ENCODE data around the gene ZNF516. TPM values are rescaled to one million over a fixed set of nuclear protein-coding genes. Genes with fewer than 3 reads are reported as not detected.

ZNF516 gene
- total and polyA plus RNA-seq, 2 experiments from 2014 or later: 17.8 to 29.4 TPM

GRCh38 chr18:76437011-76437410 is 58.0 kb downstream of the ZNF516 start:
- no peaks in the 10 kb centered on the region for H3K9me3 ChIP-seq (ENCODE audit: low read depth)
- no peak for DNase-seq
- H3K4me1 ChIP-seq (ENCODE audit: insufficient read depth): no peaks in the 10 kb centered on the region
- no peaks in the 10 kb centered on the region for H3K9me2 ChIP-seq (ENCODE audit: insufficient read depth)
- no peak overlapping the region for H3K9ac ChIP-seq
- no peaks in the 10 kb centered on the region for H3F3A ChIP-seq (ENCODE audit: insufficient read depth)
- H4K20me1 ChIP-seq (ENCODE audit: insufficient read depth): peaks cover 6% of the 10 kb centered on the region; the same call in 1 of the 2 replicates
- no peak overlapping the region for H2AFZ ChIP-seq
- no peak overlapping the region for H3K27ac ChIP-seq
- H3K4me2 ChIP-seq (ENCODE audit: unreplicated experiment): no peak overlapping the region
- TF ChIP-seq EZH2 (IDR thresholded peaks at IDR 0.05; ENCODE audit: insufficient read depth, poor library complexity, severe bottlenecking) (no peak), EZH2phosphoT487 (IDR thresholded peaks at IDR 0.05; ENCODE audit: insufficient read depth, low read depth) (no peak)
- peaks cover 9% of the 10 kb centered on the region; the same call in 1 of the 2 replicates for H3K36me3 ChIP-seq (ENCODE audit: low read depth)
- peaks cover 92% of the 10 kb centered on the region for H3K79me2 ChIP-seq (ENCODE audit: insufficient read depth)
- no peaks in the 10 kb centered on the region for H3K27me3 ChIP-seq (replicated peaks; ENCODE audit: insufficient read depth)
- WGBS, 2 experiments (ENCODE audit: low coverage in 1 of 2, low lambda C conversion rate in 2 of 2, missing lambda C conversion rate in 2 of 2): 95% methylated on average over 10 to 11 of the region's 11 CpGs
- no peak overlapping the region for H3K4me3 ChIP-seq
- in situ Hi-C loops (cut with MboI): no loop called here

GRCh38 chr18:76436342-76436741 is 58.7 kb downstream of the ZNF516 start:
- H3K27me3 ChIP-seq (replicated peaks; ENCODE audit: insufficient read depth): no peaks in the 10 kb centered on the region
- 83% methylated on average over 16 of the region's 16 CpGs for WGBS, 2 experiments (ENCODE audit: low coverage in 1 of 2, low lambda C conversion rate in 2 of 2, missing lambda C conversion rate in 2 of 2)
- H3K4me1 ChIP-seq (ENCODE audit: insufficient read depth): 0 out of 2 replicates have a peak, but pooled peaks cover under 1% of the 10 kb centered on the region
- TF ChIP-seq EZH2phosphoT487 (IDR thresholded peaks at IDR 0.05; ENCODE audit: insufficient read depth, low read depth): no peak
- TF ChIP-seq EZH2 (IDR thresholded peaks at IDR 0.05; ENCODE audit: insufficient read depth, poor library complexity, severe bottlenecking): no peak
- H2AFZ ChIP-seq: no peak overlapping the region
- in situ Hi-C loops (cut with MboI): no loop called here
- no peak for DNase-seq
- no peaks in the 10 kb centered on the region for H3K9me3 ChIP-seq (ENCODE audit: low read depth)
- peaks cover 9% of the 10 kb centered on the region; the same call in 1 of the 2 replicates for H3K36me3 ChIP-seq (ENCODE audit: low read depth)
- no peaks in the 10 kb centered on the region for H3F3A ChIP-seq (ENCODE audit: insufficient read depth)
- H3K9ac ChIP-seq: no peak overlapping the region
- H3K4me2 ChIP-seq (ENCODE audit: unreplicated experiment): no peak overlapping the region
- peaks cover 99% of the 10 kb centered on the region for H3K79me2 ChIP-seq (ENCODE audit: insufficient read depth)
- H3K4me3 ChIP-seq: no peak overlapping the region
- H4K20me1 ChIP-seq (ENCODE audit: insufficient read depth): peaks cover 6% of the 10 kb centered on the region; the same call in 1 of the 2 replicates
- no peak overlapping the region for H3K27ac ChIP-seq
- no peaks in the 10 kb centered on the region for H3K9me2 ChIP-seq (ENCODE audit: insufficient read depth)

GRCh38 chr18:76435316-76435989 is 59.6 kb downstream of the ZNF516 start:
- Histone ChIP-seq H3K9ac (no peak overlapping the region), H4K20me1 (ENCODE audit: insufficient read depth) (peaks cover 6% of the 10 kb centered on the region; the same call in 1 of the 2 replicates), H3F3A (ENCODE audit: insufficient read depth) (peaks cover 6% of the 10 kb centered on the region), H3K9me3 (ENCODE audit: low read depth) (no peaks in the 10 kb centered on the region), H3K4me3 (no peak overlapping the region), H2AFZ (no peak overlapping the region), H3K27me3 (replicated peaks; ENCODE audit: insufficient read depth) (no peaks in the 10 kb centered on the region), H3K9me2 (ENCODE audit: insufficient read depth) (no peaks in the 10 kb centered on the region), H3K4me2 (ENCODE audit: unreplicated experiment) (no peak overlapping the region), H3K4me1 (ENCODE audit: insufficient read depth) (peaks cover 9% of the 10 kb centered on the region), H3K27ac (no peak overlapping the region), H3K36me3 (ENCODE audit: low read depth) (peaks cover 5% of the 10 kb centered on the region; the same call in 1 of the 2 replicates), H3K79me2 (ENCODE audit: insufficient read depth) (peaks cover 100% of the 10 kb centered on the region)
- DNase-seq: no peak
- TF ChIP-seq EZH2 (IDR thresholded peaks at IDR 0.05; ENCODE audit: insufficient read depth, poor library complexity, severe bottlenecking): no peak
- TF ChIP-seq EZH2phosphoT487 (IDR thresholded peaks at IDR 0.05; ENCODE audit: insufficient read depth, low read depth): no peak
- in situ Hi-C loops (cut with MboI): no loop called here
- WGBS, 2 experiments (ENCODE audit: low coverage in 1 of 2, low lambda C conversion rate in 2 of 2, missing lambda C conversion rate in 2 of 2): 93 to 94% methylated on average over 17 of the region's 17 CpGs

- Histone ChIP-seq H3K9me3 (ENCODE audit: low read depth) (no peaks in the 10 kb centered on the region), H3K9ac (no peak overlapping the region), H4K20me1 (ENCODE audit: insufficient read depth) (peaks cover 6% of the 10 kb centered on the region; the same call in 1 of the 2 replicates), H3K4me3 (no peak overlapping the region), H3K4me1 (ENCODE audit: insufficient read depth) (peaks cover 15% of the 10 kb centered on the region), H3K9me2 (ENCODE audit: insufficient read depth) (no peaks in the 10 kb centered on the region), H3K79me2 (ENCODE audit: insufficient read depth) (peaks cover 100% of the 10 kb centered on the region), H3K4me2 (ENCODE audit: unreplicated experiment) (no peak overlapping the region), H3K27ac (no peak overlapping the region), H3K27me3 (replicated peaks; ENCODE audit: insufficient read depth) (no peaks in the 10 kb centered on the region), H2AFZ (no peak overlapping the region), H3F3A (ENCODE audit: insufficient read depth) (peaks cover 14% of the 10 kb centered on the region), H3K36me3 (ENCODE audit: low read depth) (no peaks in the 10 kb centered on the region; the same call in 1 of the 2 replicates)
- no peak for DNase-seq
- TF ChIP-seq EZH2phosphoT487 (IDR thresholded peaks at IDR 0.05; ENCODE audit: insufficient read depth, low read depth) (no peak), EZH2 (IDR thresholded peaks at IDR 0.05; ENCODE audit: insufficient read depth, poor library complexity, severe bottlenecking) (no peak)
- in situ Hi-C loops (cut with MboI): no loop called here
- WGBS, 2 experiments (ENCODE audit: low coverage in 1 of 2, low lambda C conversion rate in 2 of 2, missing lambda C conversion rate in 2 of 2): 93 to 97% methylated on average over 14 of the region's 14 CpGs
Observed at GRCh38 chr18:76434452-76434851, 60.6 kb downstream of the ZNF516 start.

All from GM23248 (cell line).